ENCODE data around the gene IMMT.

The IMMT gene

GRCh38 chr2:86124683-86125082 lies 70.6 kb downstream of the IMMT start:
- DNase-seq (ENCODE audit: low spot score): no peak
- in situ Hi-C loops (cut with MboI; ENCODE audit: low sequenced_read_pairs, unreplicated experiment): no loop called here
- TF ChIP-seq, protein P1, sequence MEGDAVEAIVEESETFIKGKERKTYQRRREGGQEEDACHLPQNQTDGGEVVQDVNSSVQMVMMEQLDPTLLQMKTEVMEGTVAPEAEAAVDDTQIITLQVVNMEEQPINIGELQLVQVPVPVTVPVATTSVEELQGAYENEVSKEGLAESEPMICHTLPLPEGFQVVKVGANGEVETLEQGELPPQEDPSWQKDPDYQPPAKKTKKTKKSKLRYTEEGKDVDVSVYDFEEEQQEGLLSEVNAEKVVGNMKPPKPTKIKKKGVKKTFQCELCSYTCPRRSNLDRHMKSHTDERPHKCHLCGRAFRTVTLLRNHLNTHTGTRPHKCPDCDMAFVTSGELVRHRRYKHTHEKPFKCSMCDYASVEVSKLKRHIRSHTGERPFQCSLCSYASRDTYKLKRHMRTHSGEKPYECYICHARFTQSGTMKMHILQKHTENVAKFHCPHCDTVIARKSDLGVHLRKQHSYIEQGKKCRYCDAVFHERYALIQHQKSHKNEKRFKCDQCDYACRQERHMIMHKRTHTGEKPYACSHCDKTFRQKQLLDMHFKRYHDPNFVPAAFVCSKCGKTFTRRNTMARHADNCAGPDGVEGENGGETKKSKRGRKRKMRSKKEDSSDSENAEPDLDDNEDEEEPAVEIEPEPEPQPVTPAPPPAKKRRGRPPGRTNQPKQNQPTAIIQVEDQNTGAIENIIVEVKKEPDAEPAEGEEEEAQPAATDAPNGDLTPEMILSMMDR (IDR thresholded peaks at IDR 0.05; ENCODE audit: borderline replicate concordance, control extremely low read depth, extremely low read depth, insufficient read depth, missing control alignments): no peak

GRCh38 chr2:86123328-86123925 lies 71.8 kb downstream of the IMMT start:
- in situ Hi-C loops (cut with MboI; ENCODE audit: low sequenced_read_pairs, unreplicated experiment): no loop called here
- TF ChIP-seq, protein P1 (IDR thresholded peaks at IDR 0.05; ENCODE audit: borderline replicate concordance, control extremely low read depth, extremely low read depth, insufficient read depth, missing control alignments): no peak
- no peak for DNase-seq (ENCODE audit: low spot score)

- in situ Hi-C loops (cut with MboI; ENCODE audit: low sequenced_read_pairs, unreplicated experiment): no loop called here
- no peak for DNase-seq (ENCODE audit: low spot score)
These were observed 77.1 kb downstream of the IMMT start for GRCh38 chr2:86118130-86118529.

DNA sequence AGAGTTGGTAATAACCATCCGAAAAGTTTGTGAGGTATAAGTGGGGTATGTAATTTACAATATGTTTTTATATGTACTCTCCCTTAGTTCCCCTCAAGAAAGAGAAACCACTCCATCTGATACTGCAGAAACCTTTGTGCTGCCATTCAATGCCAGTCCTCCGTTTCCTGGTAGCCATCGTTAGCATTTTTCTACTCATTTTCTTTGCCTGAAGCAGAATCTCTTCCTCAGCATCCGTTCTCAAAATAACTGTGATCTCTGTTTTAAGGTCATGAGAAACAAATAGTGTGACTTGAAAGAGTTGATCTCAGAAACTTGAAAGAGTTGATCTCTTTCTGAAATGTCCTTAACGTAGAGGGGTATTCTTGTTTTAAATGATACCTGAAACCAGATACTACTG lies 88.2 kb downstream of the IMMT start:
- DNase-seq (ENCODE audit: low spot score): no peak
- in situ Hi-C loops (cut with MboI; ENCODE audit: low sequenced_read_pairs, unreplicated experiment): no loop called here
- TF ChIP-seq, protein P1 (IDR thresholded peaks at IDR 0.05; ENCODE audit: borderline replicate concordance, control extremely low read depth, extremely low read depth, insufficient read depth, missing control alignments): no peak

More at GRCh38 chr2:86118130-86118529, 77.1 kb downstream of the IMMT start:
- TF ChIP-seq, protein P1 (IDR thresholded peaks at IDR 0.05; ENCODE audit: borderline replicate concordance, control extremely low read depth, extremely low read depth, insufficient read depth, missing control alignments): no peak

GRCh38 chr2:86105969-86106945 lies 89.0 kb downstream of the IMMT start, which contains the start of gene PTCD3:
Gene PTCD3, plus strand, starts transcription at chr2:86106235. Its CDS starts 13 bp downstream, at chr2:86106248.
- peak; percentile 93 for DNase-seq (ENCODE audit: low spot score)
- in situ Hi-C loops (cut with MboI; ENCODE audit: low sequenced_read_pairs, unreplicated experiment): no loop called here
- TF ChIP-seq, protein P1 (IDR thresholded peaks at IDR 0.05; ENCODE audit: borderline replicate concordance, control extremely low read depth, extremely low read depth, insufficient read depth, missing control alignments): no peak

GRCh38 chr2:86105252-86105968 lies 89.9 kb downstream of the IMMT start, which contains the start of gene POLR1A:
Gene POLR1A, minus strand, starts transcription at chr2:86105886. Its CDS starts 110 bp downstream, at chr2:86105776.
- in situ Hi-C loops (cut with MboI; ENCODE audit: low sequenced_read_pairs, unreplicated experiment): no loop called here
- TF ChIP-seq, protein P1 (IDR thresholded peaks at IDR 0.05; ENCODE audit: borderline replicate concordance, control extremely low read depth, extremely low read depth, insufficient read depth, missing control alignments): no peak

More at GRCh38 chr2:86105252-86105968, 89.9 kb downstream of the IMMT start, which contains the start of gene POLR1A:
- peak; percentile 77 for DNase-seq (ENCODE audit: low spot score)

Data from GM13976 (cell line).